Panc1 (cell line): ENCODE results near the gene KDM2A. TPM values are rescaled to one million over a fixed set of nuclear protein-coding genes. Genes with fewer than 3 reads are reported as not detected.

ENCODE experiments used
- ATAC-seq: fragments of 200-7000 bp; cut with Tn5 transposase; 2 replicates; pipeline ENCODE4 v1.9.1; 2020; ENCODE audit warnings: mild to moderate bottlenecking, moderate library complexity
- BruUV-seq: library from RNA; stranded (reverse); fragments of 400-500 nt; replicated peaks from 2 replicates; lab custom pipeline; 2021; lab: Mats Ljungman, UMichigan
- CTCF ChIA-PET: fragments of 300-600 bp; sonication (Branson Sonifier 250); formaldehyde crosslinking; loops from one replicate; lab custom pipeline; 2022; ENCODE audit warnings: antibody characterized with exemption; lab: Charles Lee
- POLR2A ChIA-PET: fragments of 300-600 bp; sonication (Branson Sonifier 250); formaldehyde crosslinking; loops from one replicate; lab custom pipeline; 2022; ENCODE audit warnings: antibody characterized with exemption; lab: Charles Lee
- DNase-seq: peaks from one replicate; pipeline ENCODE4 v3.0.0-alpha.2; 2010; ENCODE audit warnings: low read depth, low spot score
- H3K27ac ChIP-seq: 2 replicates; pipeline ENCODE4 v1.5.1; 2011; ENCODE audit warnings: mild to moderate bottlenecking, low read length, inconsistent platforms
- H3K27me3 ChIP-seq: fragments of 200-500 bp; sonication (Bioruptor generic); 2 replicates; pipeline ENCODE4 v1.6.0; 2014; ENCODE audit warnings: low read length, inconsistent platforms; ENCODE audit not compliant: control insufficient read depth, insufficient read depth
- H3K36me3 ChIP-seq: fragments of 200-500 bp; sonication (Bioruptor generic); 2 replicates; pipeline ENCODE4 v1.5.1; 2014; ENCODE audit warnings: inconsistent platforms, mild to moderate bottlenecking, low read length, moderate library complexity; ENCODE audit not compliant: control insufficient read depth, insufficient read depth
- H3K4me1 ChIP-seq: 2 replicates; pipeline ENCODE4 v1.5.1; 2011; ENCODE audit warnings: inconsistent platforms, mild to moderate bottlenecking, low read length, moderate library complexity; ENCODE audit not compliant: control insufficient read depth, insufficient read depth
- H3K4me3 ChIP-seq, 2 experiments: 2 replicates each; pipeline ENCODE4 v1.5.1; 2011 to 2012; ENCODE audit warnings: low read depth in 2 of 2, low read length in 2 of 2, mild to moderate bottlenecking in 2 of 2, inconsistent platforms in 1 of 2, moderate library complexity in 1 of 2
- H3K9me3 ChIP-seq: fragments of 200-500 bp; sonication (Bioruptor generic); 2 replicates; pipeline ENCODE4 v1.5.1; 2014; ENCODE audit warnings: low read depth, mild to moderate bottlenecking, inconsistent platforms, low read length, moderate library complexity; ENCODE audit not compliant: control insufficient read depth, insufficient read depth
- POLR2AphosphoS5 ChIP-seq: IDR thresholded peaks from 2 replicates; pipeline ENCODE4 v1.6.1; 2012; ENCODE audit warnings: mild to moderate bottlenecking, low read depth, low read length, moderate library complexity
- SIN3A ChIP-seq: IDR thresholded peaks from 2 replicates; pipeline ENCODE4 v1.6.1; 2012; ENCODE audit warnings: low read depth, mild to moderate bottlenecking, low read length, moderate library complexity, borderline replicate concordance; ENCODE audit not compliant: insufficient read depth
- TCF7L2 ChIP-seq: IDR thresholded peaks from 2 replicates; pipeline ENCODE4 v1.6.1; 2011; ENCODE audit warnings: mild to moderate bottlenecking, low read depth, low read length, inconsistent platforms
- in situ Hi-C: cut with HindIII; loops from 2 replicates; pipeline ENCODE4 v1.10.0; 2016; ENCODE audit warnings: low sequenced_read_pairs, low pct_unique_long_range_greater_than_20kb
- intact Hi-C: fragments of 100-400 bp; cut with micrococcal nuclease; formaldehyde crosslinking; loops from one replicate; pipeline ENCODE4 v1.10.0; 2022; ENCODE audit not compliant: unreplicated experiment
- total RNA-seq: library from RNA; stranded (reverse); gene quantifications from one replicate; pipeline ENCODE4 v1.2.1, GENCODE V29; 2021; ENCODE audit not compliant: unreplicated experiment
- TF ChIP-seq, protein P1 (sequence below), 2 experiments: IDR thresholded peaks; 2 replicates each; pipeline ENCODE4 v1.6.1; 2011 to 2012; ENCODE audit warnings: low read depth in 2 of 2, control low read depth in 1 of 2, low read length in 1 of 2, mild to moderate bottlenecking in 1 of 2, moderate library complexity in 1 of 2; ENCODE audit not compliant: insufficient read depth in 1 of 2
- TF ChIP-seq, protein P2 (sequence below): fragments of 450-650 bp; IDR thresholded peaks from 2 replicates; pipeline ENCODE4 v1.5.1; 2017; ENCODE audit warnings: mild to moderate bottlenecking

The KDM2A gene
- total RNA-seq, 1 experiment from 2014 or later, result 112 TPM

DNA sequence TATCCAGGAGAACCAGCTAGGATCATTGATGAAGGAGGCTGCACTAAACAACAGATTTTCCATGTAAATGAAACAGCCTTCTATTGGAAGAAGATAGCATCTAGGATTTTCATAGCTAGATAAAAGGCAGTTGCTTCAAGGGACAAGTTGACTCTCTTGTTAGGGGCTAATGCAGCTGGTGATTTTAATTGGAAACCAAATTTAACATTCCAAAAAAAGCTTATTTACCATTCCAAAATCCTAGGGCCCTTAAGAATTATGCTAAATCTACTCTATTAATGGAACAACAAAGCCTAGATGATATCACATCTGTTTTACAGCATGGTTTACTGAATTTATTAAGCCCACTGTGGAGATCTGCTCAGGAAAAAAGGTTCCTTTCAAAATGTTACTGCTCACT, 80.7 kb downstream of the KDM2A start:
- Histone ChIP-seq H3K27ac (no peak overlapping the region), H3K9me3 (no peaks in the 10 kb centered on the region), H3K36me3 (peaks cover 9% of the 10 kb centered on the region; the same call in 1 of the 2 replicates), H3K4me3 (no peak overlapping the region), H3K27me3 (no peaks in the 10 kb centered on the region), H3K4me1 (no peaks in the 10 kb centered on the region)
- BruUV-seq, result no TSS peak
- intact Hi-C loops, result no loop called here
- ATAC-seq (no peak), DNase-seq (no peak)
- POLR2A ChIA-PET, result no interaction called here
- in situ Hi-C loops, result no loop called here
- no peak for TF ChIP-seq SIN3A
- TF ChIP-seq, protein P1, sequence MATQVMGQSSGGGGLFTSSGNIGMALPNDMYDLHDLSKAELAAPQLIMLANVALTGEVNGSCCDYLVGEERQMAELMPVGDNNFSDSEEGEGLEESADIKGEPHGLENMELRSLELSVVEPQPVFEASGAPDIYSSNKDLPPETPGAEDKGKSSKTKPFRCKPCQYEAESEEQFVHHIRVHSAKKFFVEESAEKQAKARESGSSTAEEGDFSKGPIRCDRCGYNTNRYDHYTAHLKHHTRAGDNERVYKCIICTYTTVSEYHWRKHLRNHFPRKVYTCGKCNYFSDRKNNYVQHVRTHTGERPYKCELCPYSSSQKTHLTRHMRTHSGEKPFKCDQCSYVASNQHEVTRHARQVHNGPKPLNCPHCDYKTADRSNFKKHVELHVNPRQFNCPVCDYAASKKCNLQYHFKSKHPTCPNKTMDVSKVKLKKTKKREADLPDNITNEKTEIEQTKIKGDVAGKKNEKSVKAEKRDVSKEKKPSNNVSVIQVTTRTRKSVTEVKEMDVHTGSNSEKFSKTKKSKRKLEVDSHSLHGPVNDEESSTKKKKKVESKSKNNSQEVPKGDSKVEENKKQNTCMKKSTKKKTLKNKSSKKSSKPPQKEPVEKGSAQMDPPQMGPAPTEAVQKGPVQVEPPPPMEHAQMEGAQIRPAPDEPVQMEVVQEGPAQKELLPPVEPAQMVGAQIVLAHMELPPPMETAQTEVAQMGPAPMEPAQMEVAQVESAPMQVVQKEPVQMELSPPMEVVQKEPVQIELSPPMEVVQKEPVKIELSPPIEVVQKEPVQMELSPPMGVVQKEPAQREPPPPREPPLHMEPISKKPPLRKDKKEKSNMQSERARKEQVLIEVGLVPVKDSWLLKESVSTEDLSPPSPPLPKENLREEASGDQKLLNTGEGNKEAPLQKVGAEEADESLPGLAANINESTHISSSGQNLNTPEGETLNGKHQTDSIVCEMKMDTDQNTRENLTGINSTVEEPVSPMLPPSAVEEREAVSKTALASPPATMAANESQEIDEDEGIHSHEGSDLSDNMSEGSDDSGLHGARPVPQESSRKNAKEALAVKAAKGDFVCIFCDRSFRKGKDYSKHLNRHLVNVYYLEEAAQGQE (IDR thresholded peaks at IDR 0.05; ENCODE audit: insufficient read depth in 1 of 2, low read depth in 2 of 2, low read length in 1 of 2), result no peak
- CTCF ChIA-PET, result no interaction called here

DNA sequence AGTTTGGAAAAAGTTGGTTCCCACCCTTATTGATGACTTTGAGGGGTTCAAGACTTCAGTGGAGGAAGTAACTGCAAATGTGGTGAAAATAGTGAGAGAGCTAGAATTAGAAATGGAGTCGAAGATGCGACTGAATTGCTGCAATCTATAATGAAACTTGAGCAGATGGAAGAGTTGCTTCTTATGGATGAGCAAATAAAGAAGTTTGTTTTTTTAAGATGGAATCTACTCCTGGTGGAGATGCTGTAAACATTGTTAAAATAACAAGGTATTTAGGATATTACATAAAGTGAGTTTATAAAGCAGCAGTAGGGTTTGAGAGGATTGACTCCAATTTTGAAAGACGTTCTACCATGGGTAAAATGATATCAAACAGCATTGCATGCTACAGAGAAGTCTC, 83.0 kb downstream of the KDM2A start:
- intact Hi-C loops, result no loop called here
- peaks cover 6% of the 10 kb centered on the region; the same call in 1 of the 2 replicates for H3K36me3 ChIP-seq
- CTCF ChIA-PET, result no interaction called here
- no peaks in the 10 kb centered on the region for H3K9me3 ChIP-seq
- H3K4me3 ChIP-seq, result no peak overlapping the region
- ATAC-seq (no peak), DNase-seq (no peak)
- TF ChIP-seq, protein P2, sequence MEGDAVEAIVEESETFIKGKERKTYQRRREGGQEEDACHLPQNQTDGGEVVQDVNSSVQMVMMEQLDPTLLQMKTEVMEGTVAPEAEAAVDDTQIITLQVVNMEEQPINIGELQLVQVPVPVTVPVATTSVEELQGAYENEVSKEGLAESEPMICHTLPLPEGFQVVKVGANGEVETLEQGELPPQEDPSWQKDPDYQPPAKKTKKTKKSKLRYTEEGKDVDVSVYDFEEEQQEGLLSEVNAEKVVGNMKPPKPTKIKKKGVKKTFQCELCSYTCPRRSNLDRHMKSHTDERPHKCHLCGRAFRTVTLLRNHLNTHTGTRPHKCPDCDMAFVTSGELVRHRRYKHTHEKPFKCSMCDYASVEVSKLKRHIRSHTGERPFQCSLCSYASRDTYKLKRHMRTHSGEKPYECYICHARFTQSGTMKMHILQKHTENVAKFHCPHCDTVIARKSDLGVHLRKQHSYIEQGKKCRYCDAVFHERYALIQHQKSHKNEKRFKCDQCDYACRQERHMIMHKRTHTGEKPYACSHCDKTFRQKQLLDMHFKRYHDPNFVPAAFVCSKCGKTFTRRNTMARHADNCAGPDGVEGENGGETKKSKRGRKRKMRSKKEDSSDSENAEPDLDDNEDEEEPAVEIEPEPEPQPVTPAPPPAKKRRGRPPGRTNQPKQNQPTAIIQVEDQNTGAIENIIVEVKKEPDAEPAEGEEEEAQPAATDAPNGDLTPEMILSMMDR, result no peak
- no peak for TF ChIP-seq POLR2AphosphoS5
- no peaks in the 10 kb centered on the region for H3K4me1 ChIP-seq
- no peak overlapping the region for H3K27ac ChIP-seq
- no peaks in the 10 kb centered on the region for H3K27me3 ChIP-seq
- BruUV-seq, result no TSS peak
- POLR2A ChIA-PET, result interaction anchor here (0.6 kb wide), 1 partner anchor 19 kb away, joined by 3 read pairs; no protein-coding TSS in a partner anchor
- in situ Hi-C loops, result no loop called here

DNA sequence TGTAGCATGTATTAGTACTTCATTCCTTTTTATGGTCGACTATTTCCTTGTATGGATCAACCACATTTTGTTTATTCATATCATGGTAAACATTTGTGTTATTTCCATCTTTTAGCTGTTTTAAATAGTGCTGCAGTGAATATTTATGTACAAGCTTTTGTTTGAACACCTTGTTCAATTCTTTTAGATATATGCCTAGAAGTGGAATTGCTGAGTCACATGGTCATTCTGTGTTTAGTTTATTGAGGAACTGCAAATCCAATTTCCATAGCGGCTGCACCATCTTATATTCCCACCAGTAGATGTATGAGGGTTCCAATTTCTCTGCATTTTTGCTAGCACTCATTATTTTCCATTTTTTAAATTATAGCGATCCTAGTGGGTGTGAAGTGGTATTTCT, 85.8 kb downstream of the KDM2A start:
- no peaks in the 10 kb centered on the region for H3K27me3 ChIP-seq
- no TSS peak for BruUV-seq

More for the DNA sequence above, 85.8 kb downstream of the KDM2A start:
- H3K4me1 ChIP-seq, result no peaks in the 10 kb centered on the region
- CTCF ChIA-PET, result interaction anchor here (0.5 to 0.6 kb wide), 2 partner anchors 109 to 819 kb away, joined by 3 to 4 read pairs; no protein-coding TSS in a partner anchor
- H3K27ac ChIP-seq, result no peak overlapping the region
- TF ChIP-seq POLR2AphosphoS5 (no peak), TCF7L2 (no peak), SIN3A (no peak)
- TF ChIP-seq, protein P1 (IDR thresholded peaks at IDR 0.05; ENCODE audit: insufficient read depth in 1 of 2, low read depth in 2 of 2, low read length in 1 of 2), result no peak
- TF ChIP-seq, protein P2, result no peak
- POLR2A ChIA-PET, result no interaction called here
- no peak for DNase-seq
- in situ Hi-C loops (no loop called here), intact Hi-C loops (no loop called here)
- ATAC-seq, result no peak
- no peaks in the 10 kb centered on the region for H3K9me3 ChIP-seq
- H3K4me3 ChIP-seq, result no peak overlapping the region
- H3K36me3 ChIP-seq, result peaks cover 3% of the 10 kb centered on the region; the same call in 1 of the 2 replicates
